Endometrial microvascular endothelial cells (primary cell): ENCODE measurements around the gene ADNP. TPM values are rescaled to one million over a fixed set of nuclear protein-coding genes. Genes with fewer than 3 reads are reported as not detected.

Experiments used
- in situ Hi-C: cut with HindIII; loops from 2 replicates; pipeline ENCODE4 v1.10.0; 2017; ENCODE audit warnings: low sequenced_read_pairs, low pct_unique_long_range_greater_than_20kb; ENCODE audit errors: inconsistent ontology term
- total RNA-seq: library from RNA; depleted of rRNA; stranded (reverse); fragments of >200 nt; gene quantifications from one replicate; pipeline ENCODE4 v1.2.3, GENCODE V29; 2015; ENCODE audit errors: inconsistent ontology term

ADNP gene
- total RNA-seq, 1 donor from 2014 or later, result 29.5 TPM

GRCh38 chr20:50943069-50943468 lies 11.8 kb upstream of the ADNP start:
- in situ Hi-C loops, result no loop called here

- in situ Hi-C loops, result no loop called here
Observed at GRCh38 chr20:50933589-50933988, 2.4 kb upstream of the ADNP start.

GRCh38 chr20:50932691-50933280 lies 1.5 kb upstream of the ADNP start:
- in situ Hi-C loops, result no loop called here

GRCh38 chr20:50932016-50932485 lies 814 bp upstream of the ADNP start:
- in situ Hi-C loops, result no loop called here

- in situ Hi-C loops, result no loop called here
Observed at GRCh38 chr20:50930976-50931305, 296 bp downstream of the ADNP start.

GRCh38 chr20:50930139-50930975 lies 880 bp downstream of the ADNP start:
- in situ Hi-C loops, result no loop called here

- in situ Hi-C loops, result no loop called here
Observed at GRCh38 chr20:50929299-50930138, 1.7 kb downstream of the ADNP start.

- in situ Hi-C loops, result no loop called here
Observed at GRCh38 chr20:50928469-50928868, 2.8 kb downstream of the ADNP start.

- in situ Hi-C loops, result no loop called here
Observed at GRCh38 chr20:50926530-50926929, 4.7 kb downstream of the ADNP start.

- in situ Hi-C loops, result no loop called here
Observed at GRCh38 chr20:50924261-50924920, 6.8 kb downstream of the ADNP start.

- in situ Hi-C loops, result no loop called here
Observed at GRCh38 chr20:50921803-50922501, 9.3 kb downstream of the ADNP start.

- in situ Hi-C loops, result no loop called here
Observed at GRCh38 chr20:50920997-50921396, 10.2 kb downstream of the ADNP start.

- in situ Hi-C loops, result no loop called here
Observed at GRCh38 chr20:50919567-50919966, 11.7 kb downstream of the ADNP start.

- in situ Hi-C loops, result no loop called here
Observed at GRCh38 chr20:50918403-50918802, 12.8 kb downstream of the ADNP start.

GRCh38 chr20:50916934-50917333 lies 14.3 kb downstream of the ADNP start:
- in situ Hi-C loops, result no loop called here

GRCh38 chr20:50916257-50916656 lies 15.0 kb downstream of the ADNP start:
- in situ Hi-C loops, result no loop called here

GRCh38 chr20:50915424-50915823 lies 15.8 kb downstream of the ADNP start:
- in situ Hi-C loops, result no loop called here

- in situ Hi-C loops, result no loop called here
Observed at GRCh38 chr20:50913690-50914375, 17.4 kb downstream of the ADNP start.
